Measurements from ENCODE around the gene SMCO2. TPM values are rescaled to one million over a fixed set of nuclear protein-coding genes. Genes with fewer than 3 reads are reported as not detected.

The SMCO2 gene
- total RNA-seq, 1 experiment from 2014 or later = not detected

DNA sequence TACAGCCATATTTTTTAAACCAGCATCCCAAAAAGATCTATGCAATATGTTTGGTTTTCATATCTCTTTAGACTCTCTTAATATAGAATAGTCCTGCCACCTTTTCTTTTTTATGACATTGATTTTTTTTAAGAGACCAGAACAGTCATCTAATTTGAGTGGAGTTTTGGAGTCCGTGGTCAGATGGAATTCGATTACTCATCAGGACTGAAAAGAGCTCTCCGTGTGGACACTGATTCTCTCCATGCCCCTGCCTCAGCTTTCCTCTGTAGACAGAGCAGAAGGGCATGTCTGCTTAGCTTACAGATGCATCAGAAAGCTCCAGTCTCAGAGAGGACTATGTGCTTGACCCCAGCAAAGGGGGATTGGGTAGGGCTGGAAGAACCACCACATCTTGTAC lies 27.8 kb downstream of the SMCO2 start:
- no peak for DNase-seq (ENCODE audit: low read depth, low spot score)
- ATAC-seq = peak; percentile 70

More for the DNA sequence above, 27.8 kb downstream of the SMCO2 start:
- no peak overlapping the region for H3K9ac ChIP-seq (ENCODE audit: low read length)
- CTCF ChIA-PET = no interaction called here
- H3K4me3 ChIP-seq (replicated peaks in 1 of 2; ENCODE audit: low read depth in 1 of 2, low read length in 2 of 2) = no peak overlapping the region
- H3K27me3 ChIP-seq (ENCODE audit: insufficient read depth, low read length) = no peaks in the 10 kb centered on the region
- H3K79me2 ChIP-seq (ENCODE audit: insufficient read depth, low read length) = no peaks in the 10 kb centered on the region
- peaks cover 4 to 7% of the 10 kb centered on the region in 2 experiments; a peak in 2 of 4 replicates for H3K9me3 ChIP-seq (ENCODE audit: control insufficient read depth in 1 of 2, insufficient read depth in 1 of 2, low read depth in 1 of 2, low read length in 2 of 2)
- H2AFZ ChIP-seq (ENCODE audit: low read depth, low read length, poor library complexity, severe bottlenecking) = no peak overlapping the region
- H4K20me1 ChIP-seq (ENCODE audit: insufficient read depth) = no peaks in the 10 kb centered on the region
- H3K27ac ChIP-seq (ENCODE audit: low read depth, low read length) = no peak overlapping the region
- BruUV-seq (replicated peaks) = no TSS peak
- no peaks in the 10 kb centered on the region for H3K9me2 ChIP-seq (ENCODE audit: insufficient read depth)
- no peaks in the 10 kb centered on the region for H3K36me3 ChIP-seq (ENCODE audit: control insufficient read depth in 1 of 2, insufficient read depth in 2 of 2, low read length in 2 of 2)
- TF ChIP-seq JUND (IDR thresholded peaks at IDR 0.05) (no peak), EGR1 (IDR thresholded peaks at IDR 0.05; ENCODE audit: low read depth) (no peak), EZH2 (IDR thresholded peaks at IDR 0.05) (no peak), SIN3A (IDR thresholded peaks at IDR 0.05; ENCODE audit: low read depth) (no peak), CBX3 (IDR thresholded peaks at IDR 0.05; ENCODE audit: low read depth) (no peak), ZNF274 (IDR thresholded peaks at IDR 0.05; ENCODE audit: low read depth, low read length) (no peak), CEBPB (IDR thresholded peaks at IDR 0.05; ENCODE audit: low read depth) (no peak), SP1 (IDR thresholded peaks at IDR 0.05; ENCODE audit: low read depth) (no peak), YY1 (IDR thresholded peaks at IDR 0.05; ENCODE audit: extremely low read depth, insufficient replicate concordance, low read depth, low read length) (no peak), SRF (IDR thresholded peaks at IDR 0.05; ENCODE audit: low read depth) (no peak), POLR2AphosphoS5 (IDR thresholded peaks at IDR 0.05; ENCODE audit: low read depth, low read length) (no peak), TCF7L2 (IDR thresholded peaks at IDR 0.05; ENCODE audit: borderline replicate concordance, extremely low read depth, insufficient read depth, insufficient read length) (no peak), ELF1 (IDR thresholded peaks at IDR 0.05; ENCODE audit: borderline replicate concordance, low read depth) (no peak), POLR2A (IDR thresholded peaks at IDR 0.05; ENCODE audit: borderline replicate concordance, extremely low read depth, insufficient read depth, insufficient read length) (no peak), FOSL1 (IDR thresholded peaks at IDR 0.05; ENCODE audit: low read depth) (no peak; the same call in 1 of the 2 replicates), EZH2phosphoT487 (IDR thresholded peaks at IDR 0.05; ENCODE audit: borderline replicate concordance) (no peak)
- TF ChIP-seq, protein P1, sequence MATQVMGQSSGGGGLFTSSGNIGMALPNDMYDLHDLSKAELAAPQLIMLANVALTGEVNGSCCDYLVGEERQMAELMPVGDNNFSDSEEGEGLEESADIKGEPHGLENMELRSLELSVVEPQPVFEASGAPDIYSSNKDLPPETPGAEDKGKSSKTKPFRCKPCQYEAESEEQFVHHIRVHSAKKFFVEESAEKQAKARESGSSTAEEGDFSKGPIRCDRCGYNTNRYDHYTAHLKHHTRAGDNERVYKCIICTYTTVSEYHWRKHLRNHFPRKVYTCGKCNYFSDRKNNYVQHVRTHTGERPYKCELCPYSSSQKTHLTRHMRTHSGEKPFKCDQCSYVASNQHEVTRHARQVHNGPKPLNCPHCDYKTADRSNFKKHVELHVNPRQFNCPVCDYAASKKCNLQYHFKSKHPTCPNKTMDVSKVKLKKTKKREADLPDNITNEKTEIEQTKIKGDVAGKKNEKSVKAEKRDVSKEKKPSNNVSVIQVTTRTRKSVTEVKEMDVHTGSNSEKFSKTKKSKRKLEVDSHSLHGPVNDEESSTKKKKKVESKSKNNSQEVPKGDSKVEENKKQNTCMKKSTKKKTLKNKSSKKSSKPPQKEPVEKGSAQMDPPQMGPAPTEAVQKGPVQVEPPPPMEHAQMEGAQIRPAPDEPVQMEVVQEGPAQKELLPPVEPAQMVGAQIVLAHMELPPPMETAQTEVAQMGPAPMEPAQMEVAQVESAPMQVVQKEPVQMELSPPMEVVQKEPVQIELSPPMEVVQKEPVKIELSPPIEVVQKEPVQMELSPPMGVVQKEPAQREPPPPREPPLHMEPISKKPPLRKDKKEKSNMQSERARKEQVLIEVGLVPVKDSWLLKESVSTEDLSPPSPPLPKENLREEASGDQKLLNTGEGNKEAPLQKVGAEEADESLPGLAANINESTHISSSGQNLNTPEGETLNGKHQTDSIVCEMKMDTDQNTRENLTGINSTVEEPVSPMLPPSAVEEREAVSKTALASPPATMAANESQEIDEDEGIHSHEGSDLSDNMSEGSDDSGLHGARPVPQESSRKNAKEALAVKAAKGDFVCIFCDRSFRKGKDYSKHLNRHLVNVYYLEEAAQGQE (IDR thresholded peaks at IDR 0.05; ENCODE audit: low read depth) = no peak
- TF ChIP-seq, protein P2, sequence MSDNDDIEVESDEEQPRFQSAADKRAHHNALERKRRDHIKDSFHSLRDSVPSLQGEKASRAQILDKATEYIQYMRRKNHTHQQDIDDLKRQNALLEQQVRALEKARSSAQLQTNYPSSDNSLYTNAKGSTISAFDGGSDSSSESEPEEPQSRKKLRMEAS (IDR thresholded peaks at IDR 0.05) = no peak
- TF ChIP-seq, protein P3, sequence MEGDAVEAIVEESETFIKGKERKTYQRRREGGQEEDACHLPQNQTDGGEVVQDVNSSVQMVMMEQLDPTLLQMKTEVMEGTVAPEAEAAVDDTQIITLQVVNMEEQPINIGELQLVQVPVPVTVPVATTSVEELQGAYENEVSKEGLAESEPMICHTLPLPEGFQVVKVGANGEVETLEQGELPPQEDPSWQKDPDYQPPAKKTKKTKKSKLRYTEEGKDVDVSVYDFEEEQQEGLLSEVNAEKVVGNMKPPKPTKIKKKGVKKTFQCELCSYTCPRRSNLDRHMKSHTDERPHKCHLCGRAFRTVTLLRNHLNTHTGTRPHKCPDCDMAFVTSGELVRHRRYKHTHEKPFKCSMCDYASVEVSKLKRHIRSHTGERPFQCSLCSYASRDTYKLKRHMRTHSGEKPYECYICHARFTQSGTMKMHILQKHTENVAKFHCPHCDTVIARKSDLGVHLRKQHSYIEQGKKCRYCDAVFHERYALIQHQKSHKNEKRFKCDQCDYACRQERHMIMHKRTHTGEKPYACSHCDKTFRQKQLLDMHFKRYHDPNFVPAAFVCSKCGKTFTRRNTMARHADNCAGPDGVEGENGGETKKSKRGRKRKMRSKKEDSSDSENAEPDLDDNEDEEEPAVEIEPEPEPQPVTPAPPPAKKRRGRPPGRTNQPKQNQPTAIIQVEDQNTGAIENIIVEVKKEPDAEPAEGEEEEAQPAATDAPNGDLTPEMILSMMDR (IDR thresholded peaks at IDR 0.05 in 2 of 3, conservative IDR thresholded peaks at IDR 0.05 in 1 of 3; ENCODE audit: borderline replicate concordance in 1 of 3, insufficient read depth in 1 of 3, low read depth in 2 of 3, low read length in 2 of 3) = no peak
- TF ChIP-seq, protein P4, sequence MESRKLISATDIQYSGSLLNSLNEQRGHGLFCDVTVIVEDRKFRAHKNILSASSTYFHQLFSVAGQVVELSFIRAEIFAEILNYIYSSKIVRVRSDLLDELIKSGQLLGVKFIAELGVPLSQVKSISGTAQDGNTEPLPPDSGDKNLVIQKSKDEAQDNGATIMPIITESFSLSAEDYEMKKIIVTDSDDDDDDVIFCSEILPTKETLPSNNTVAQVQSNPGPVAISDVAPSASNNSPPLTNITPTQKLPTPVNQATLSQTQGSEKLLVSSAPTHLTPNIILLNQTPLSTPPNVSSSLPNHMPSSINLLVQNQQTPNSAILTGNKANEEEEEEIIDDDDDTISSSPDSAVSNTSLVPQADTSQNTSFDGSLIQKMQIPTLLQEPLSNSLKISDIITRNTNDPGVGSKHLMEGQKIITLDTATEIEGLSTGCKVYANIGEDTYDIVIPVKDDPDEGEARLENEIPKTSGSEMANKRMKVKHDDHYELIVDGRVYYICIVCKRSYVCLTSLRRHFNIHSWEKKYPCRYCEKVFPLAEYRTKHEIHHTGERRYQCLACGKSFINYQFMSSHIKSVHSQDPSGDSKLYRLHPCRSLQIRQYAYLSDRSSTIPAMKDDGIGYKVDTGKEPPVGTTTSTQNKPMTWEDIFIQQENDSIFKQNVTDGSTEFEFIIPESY (IDR thresholded peaks at IDR 0.05; ENCODE audit: extremely low read depth, insufficient replicate concordance, low read length) = no peak
- H3K4me2 ChIP-seq (ENCODE audit: low read length) = peak overlapping the region; percentile 30
- intact Hi-C loops (cut with micrococcal nuclease) = no loop called here
- peaks cover 0 to 9% of the 10 kb centered on the region in 2 experiments; a peak in 3 of 4 replicates for H3K4me1 ChIP-seq (ENCODE audit: control insufficient read depth in 1 of 2, insufficient read depth in 2 of 2, low read length in 2 of 2)
- RAD21 ChIA-PET (ENCODE audit: low non-redundant PET in 1 of 2, low total read pairs in 2 of 2, uncharacterized antibody in 2 of 2, unreplicated experiment in 2 of 2) = no interaction called here
- POLR2A ChIA-PET = no interaction called here
